CD1c-positive myeloid dendritic cell (primary cell): Measurements from ENCODE around the gene HIVEP3.
A peak's percentile ranks its signal among the peaks of the same experiment; 100 is the strongest.

Experiments
- DNase-seq: peaks from one replicate; pipeline ENCODE4 v3.0.0-alpha.2; 2016; ENCODE audit errors: extremely low spot score

The HIVEP3 gene

GRCh38 chr1:41848216-41848952 is 70.3 kb downstream of the HIVEP3 start:
- DNase-seq = no peak

- DNase-seq = no peak
Measured at GRCh38 chr1:41847733-41848132, 71.0 kb downstream of the HIVEP3 start.

- peak; percentile 15 for DNase-seq
Measured at GRCh38 chr1:41846625-41847405, 71.9 kb downstream of the HIVEP3 start.

DNA sequence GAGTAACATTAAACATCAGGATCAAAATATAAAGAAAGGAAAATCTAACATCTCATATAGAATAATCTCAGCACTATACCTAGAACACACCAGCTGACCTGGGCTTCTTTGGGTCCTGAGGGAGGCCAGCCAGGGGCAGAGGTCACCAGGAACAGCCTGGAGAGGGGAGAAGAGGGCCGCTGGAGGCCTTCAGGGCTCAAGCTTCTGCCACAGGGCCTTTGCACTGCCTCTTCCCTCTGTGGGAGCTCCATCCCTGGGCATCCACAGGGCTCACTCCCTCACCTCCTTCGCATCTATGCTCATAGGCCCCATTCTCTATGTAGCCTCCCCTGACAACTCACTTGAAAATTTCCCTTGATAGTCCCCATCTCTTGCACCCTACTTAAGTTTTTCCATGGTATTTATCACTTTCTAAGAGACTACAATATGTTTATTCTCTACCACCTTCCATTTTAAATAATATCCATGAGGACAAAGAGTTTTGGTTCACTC is 73.9 kb downstream of the HIVEP3 start:
- DNase-seq = no peak

DNA sequence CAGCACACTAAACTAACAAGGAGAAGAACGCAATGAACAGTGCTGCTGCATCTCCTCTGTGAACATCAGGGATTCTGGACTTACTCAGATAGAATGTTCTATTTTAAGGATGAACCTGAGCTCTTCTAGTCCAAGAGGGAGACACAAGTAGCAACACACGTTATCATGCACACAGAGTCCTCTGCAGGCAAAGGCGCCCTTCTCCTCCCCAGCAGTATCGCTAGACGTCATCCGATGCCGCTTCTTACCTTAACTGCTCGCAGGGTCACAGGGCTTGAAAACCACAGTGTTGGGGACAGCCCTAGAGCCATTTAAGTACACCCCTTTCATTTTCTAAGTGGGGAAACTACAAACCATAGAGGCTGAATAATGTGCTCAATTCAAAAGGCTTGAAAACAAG is 74.5 kb downstream of the HIVEP3 start:
- no peak for DNase-seq

DNA sequence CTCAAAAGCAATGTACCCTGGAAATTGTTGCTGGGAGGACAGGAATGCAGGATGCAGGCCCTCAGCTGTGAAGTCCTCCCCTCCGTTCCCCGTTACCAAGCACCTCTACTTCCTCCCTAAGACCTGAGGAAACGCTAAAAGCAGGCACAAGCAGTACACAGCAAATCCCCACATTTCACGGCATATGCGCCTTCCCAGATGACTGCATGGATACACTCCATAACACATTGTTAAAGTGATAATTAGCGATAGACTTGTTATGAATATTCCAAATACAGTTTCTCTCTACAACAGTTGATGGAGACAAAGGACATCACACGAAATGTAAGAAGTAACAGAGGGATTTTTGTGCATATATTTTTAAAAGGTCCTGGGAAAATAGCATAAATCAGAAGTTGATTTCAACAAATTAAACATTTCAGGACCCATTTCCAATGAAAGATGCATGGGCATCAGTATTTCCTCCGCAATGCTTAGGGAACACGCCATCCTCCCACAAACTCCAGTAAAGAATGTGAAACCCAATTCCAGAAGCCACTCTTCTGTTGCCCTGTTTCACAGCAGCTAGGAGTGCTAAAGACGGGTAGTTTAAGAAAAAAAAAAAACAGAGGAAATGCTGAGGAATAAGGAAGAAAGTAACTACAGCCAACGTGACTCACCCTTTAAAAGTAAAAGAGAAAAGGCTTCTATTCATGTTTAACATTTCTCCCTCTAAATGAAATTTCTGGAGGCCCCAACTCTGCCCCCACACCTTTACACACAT is 75.5 kb downstream of the HIVEP3 start:
- peak; percentile 7 for DNase-seq

DNA sequence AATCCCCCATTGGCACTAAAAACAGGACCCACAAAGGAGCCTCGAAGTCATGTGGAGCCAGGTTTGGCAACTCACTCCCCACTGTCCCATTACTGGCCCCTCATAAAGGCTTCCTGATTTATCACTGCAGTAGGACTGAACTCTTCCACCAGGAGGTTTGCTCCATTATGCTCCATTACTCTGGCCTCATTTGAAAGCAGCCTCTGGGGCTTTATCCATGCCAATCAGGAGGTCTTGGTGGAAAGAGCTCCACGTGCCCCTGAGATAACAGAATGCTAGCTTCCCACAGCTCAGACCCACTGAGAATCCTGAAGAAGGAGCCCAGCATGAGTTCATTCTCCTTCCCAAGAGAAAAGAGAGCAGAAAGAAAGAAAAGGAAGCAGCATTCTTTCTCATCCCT is 76.4 kb downstream of the HIVEP3 start:
- DNase-seq = no peak

DNA sequence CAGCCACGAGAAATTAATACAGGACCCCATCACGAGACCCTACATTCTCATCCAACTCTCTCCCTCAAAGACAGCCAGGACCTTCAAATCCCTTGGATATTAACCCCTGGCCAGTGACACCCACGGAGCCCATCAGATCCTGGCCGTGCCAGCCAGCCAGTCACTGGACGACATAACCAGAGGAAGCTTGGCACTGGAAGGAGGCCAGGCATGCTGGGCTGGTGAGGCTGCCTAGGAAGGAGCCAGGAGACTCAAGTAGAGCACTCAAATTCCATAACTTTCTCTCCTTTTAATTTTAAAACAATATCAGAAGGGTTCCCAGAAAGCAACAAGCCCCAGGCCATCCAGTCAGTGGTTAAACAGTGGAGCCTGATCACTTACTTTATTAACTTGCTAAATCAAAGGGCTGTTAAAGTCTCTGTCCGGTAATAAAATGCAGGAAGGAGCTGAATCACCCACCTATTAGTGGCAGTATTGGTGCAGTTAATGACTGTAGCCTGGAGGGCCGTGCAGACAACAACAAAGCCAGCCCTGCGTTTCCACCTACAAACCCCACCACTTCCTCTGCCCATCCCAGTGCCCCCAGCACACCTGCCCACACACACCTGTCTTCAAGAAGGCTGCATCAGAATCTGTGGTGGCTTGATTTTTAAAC is 78.0 kb downstream of the HIVEP3 start:
- no peak for DNase-seq

- no peak for DNase-seq
Measured at GRCh38 chr1:41838266-41838665, 80.5 kb downstream of the HIVEP3 start.

DNA sequence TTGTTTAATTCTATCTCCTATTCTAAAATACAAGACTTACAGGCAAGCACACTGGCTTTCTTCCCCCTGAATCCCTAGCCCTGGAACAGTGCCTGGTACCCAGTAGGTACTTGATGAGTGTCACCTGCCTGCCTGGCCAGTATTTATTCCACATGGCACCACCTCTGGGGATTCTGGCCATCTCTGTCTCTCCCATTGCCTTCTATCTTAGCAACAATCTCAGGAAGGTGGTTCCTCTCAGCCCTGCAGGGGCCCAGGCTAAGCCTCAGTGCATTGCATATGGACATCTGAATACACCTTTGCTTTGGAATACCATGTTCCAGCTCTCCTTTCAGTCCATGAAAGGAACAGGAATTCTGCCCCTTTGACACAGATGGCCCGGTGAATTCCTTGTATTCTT is 81.0 kb downstream of the HIVEP3 start:
- no peak for DNase-seq

DNA sequence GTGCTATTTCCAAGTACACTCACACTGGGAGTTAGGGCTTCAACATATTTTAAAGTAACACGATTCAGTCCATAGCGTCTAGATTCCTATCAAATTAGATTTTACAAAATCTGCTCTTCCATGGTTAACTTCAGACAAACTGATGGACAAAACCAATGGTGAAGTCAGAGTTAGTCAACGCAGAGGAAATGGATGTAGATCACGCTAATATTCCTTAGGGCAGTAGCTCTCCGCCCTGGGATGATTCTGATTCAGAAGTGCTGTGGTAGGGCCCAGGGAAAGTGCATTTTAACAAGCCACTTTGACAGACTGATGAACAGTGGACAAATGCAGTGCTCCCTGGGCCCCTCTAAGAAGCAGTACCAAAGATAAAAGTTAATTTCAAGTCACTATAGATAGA is 83.2 kb downstream of the HIVEP3 start:
- DNase-seq = no peak

- no peak for DNase-seq
Measured at GRCh38 chr1:41833519-41834000, 85.2 kb downstream of the HIVEP3 start.

DNA sequence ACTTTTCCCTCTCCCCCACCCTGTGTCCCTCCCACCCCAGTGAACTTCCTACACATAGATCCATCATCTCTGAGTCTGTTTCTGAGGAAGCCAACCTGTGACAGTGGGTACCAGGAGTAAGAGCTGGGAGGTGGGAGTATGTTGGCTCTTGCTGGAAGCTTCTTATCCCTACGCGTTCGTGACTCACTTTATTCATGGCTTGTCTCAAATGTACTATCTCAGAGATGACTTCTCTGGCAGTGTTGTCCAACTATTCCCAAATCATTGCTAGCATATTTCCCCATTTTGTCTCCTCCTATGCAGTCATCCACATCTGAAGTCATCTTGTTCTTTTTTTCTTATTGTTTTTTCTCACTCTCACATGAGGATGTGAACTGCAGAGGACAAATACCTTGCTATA is 88.0 kb downstream of the HIVEP3 start:
- no peak for DNase-seq

- no peak for DNase-seq
Measured at GRCh38 chr1:41827991-41828570, 90.6 kb downstream of the HIVEP3 start.

DNA sequence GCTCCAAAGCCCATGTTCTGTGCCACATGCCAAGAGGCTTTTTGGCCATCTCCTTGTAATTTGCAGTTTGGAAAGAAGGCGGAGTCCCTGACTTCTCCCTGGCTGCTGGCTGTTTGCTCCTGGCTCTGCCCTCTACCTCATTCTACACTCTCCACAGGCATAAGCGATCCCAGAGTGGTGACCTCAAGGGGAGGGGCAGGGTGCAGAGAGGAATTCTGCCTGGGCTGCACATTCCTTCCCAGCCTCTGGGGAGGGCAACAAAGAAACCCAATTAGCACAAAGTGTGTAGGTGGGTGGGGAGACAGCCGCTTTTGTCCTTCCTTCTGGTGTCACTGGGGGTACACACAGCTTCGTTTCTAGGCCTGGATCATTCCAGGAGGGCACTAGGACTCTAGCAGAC is 95.3 kb downstream of the HIVEP3 start:
- no peak for DNase-seq

GRCh38 chr1:41822866-41823265 is 95.9 kb downstream of the HIVEP3 start:
- peak; percentile 26 for DNase-seq

DNA sequence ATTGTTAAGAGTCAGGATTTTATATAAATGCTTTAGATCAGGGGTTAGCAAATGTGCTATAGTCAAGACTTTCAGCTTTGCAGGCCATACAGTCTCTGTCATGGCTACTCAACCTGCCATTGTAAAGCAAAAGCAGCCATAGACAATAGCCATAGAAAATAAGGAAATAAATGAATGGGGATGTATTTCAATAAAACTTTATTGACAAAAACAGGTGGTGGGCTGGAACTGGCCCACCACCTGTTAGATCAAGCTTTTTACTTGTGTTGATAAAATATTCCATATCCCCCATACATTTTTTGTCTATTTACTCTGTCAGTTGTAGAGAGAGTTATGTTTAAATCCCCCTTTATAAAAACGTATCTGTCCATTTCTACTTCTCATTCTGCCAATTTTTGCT is 98.9 kb downstream of the HIVEP3 start:
- no peak for DNase-seq

DNA sequence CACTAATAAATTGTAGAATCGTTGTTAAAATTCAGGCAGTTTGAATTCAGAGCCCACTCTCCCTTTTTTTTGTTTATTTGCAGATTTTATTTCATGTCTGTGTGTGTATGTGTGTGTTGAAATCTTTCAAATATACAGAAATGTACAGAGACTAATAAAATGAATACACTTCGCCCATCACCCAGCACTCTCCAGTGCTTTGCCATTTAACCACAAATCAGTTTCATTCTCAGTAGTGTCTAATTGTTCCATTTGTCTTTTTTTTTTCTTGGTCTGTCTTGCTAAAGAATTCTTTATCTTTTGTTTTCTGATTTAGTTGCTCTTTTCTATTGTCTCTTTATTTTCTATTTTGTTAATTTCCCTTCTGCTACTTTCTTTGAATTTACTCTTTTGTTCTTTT is 99.7 kb downstream of the HIVEP3 start:
- DNase-seq = no peak

- no peak for DNase-seq
Measured at GRCh38 chr1:41816061-41816460, 102.7 kb downstream of the HIVEP3 start.

- DNase-seq = no peak
Measured at GRCh38 chr1:41813755-41814745, 104.7 kb downstream of the HIVEP3 start.
